Gastrocnemius medialis (tissue), 4 donors: ENCODE measurements around the gene KLHL7. TPM values are rescaled to one million over a fixed set of nuclear protein-coding genes. Genes with fewer than 3 reads are reported as not detected.
"Not testable (repeated sequence)": the region's sequence is repeated elsewhere in the genome, so short reads cannot be mapped to it uniquely, and the experiment has no call there.

Experiments used
- ATAC-seq, 2 donors: fragments of 150-250 bp; one replicate each; pipeline ENCODE4 v1.9.1; 2016
- DNase-seq, 2 donors: peaks; one replicate each; pipeline ENCODE4 v3.0.0-alpha.2; 2019
- H3K27ac ChIP-seq, 4 donors: fragments of 200-600 bp; sonication (generic); 1 replicate in 1 of 4; 2 replicates in 3 of 4; pipeline ENCODE4 v1.5.1; 2016 to 2018; ENCODE audit warnings: mild to moderate bottlenecking in 2 of 4, moderate library complexity in 1 of 4
- H3K27me3 ChIP-seq, 3 donors: fragments of 200-600 bp; sonication (generic) in 2 of 3; 1 replicate in 1 of 3; 2 replicates in 2 of 3; pipeline versions ENCODE4 v1.5.1 to v1.6.0; 2016 to 2019; ENCODE audit warnings: mild to moderate bottlenecking in 1 of 3, moderate library complexity in 1 of 3
- H3K36me3 ChIP-seq, 2 donors: fragments of 200-600 bp; sonication (generic) in 1 of 2; one replicate each; pipeline ENCODE4 v1.5.1; 2017 to 2018
- H3K4me1 ChIP-seq, 2 donors: fragments of 200-600 bp; sonication (generic) in 1 of 2; one replicate each; pipeline ENCODE4 v1.5.1; 2016 to 2017; ENCODE audit warnings: mild to moderate bottlenecking in 2 of 2
- H3K4me3 ChIP-seq, 4 donors: fragments of 200-600 bp; sonication (generic) in 3 of 4; 1 replicate in 1 of 4; 2 replicates in 3 of 4; pipeline ENCODE4 v1.5.1; 2016 to 2019; ENCODE audit warnings: mild to moderate bottlenecking in 2 of 4
- H3K9me3 ChIP-seq, 3 donors: fragments of 200-600 bp; sonication (generic) in 2 of 3; 1 replicate in 1 of 3; 2 replicates in 2 of 3; pipeline ENCODE4 v1.5.1; 2016 to 2019
- POLR2A ChIP-seq, 2 donors: fragments of 450-650 bp; IDR thresholded peaks; one replicate each; pipeline ENCODE4 v1.6.1; 2017; ENCODE audit warnings: antibody characterized with exemption in 2 of 2, mild to moderate bottlenecking in 2 of 2, moderate library complexity in 2 of 2
- in situ Hi-C, 4 donors: fragments of 200-750 bp; cut with MboI; loops; one replicate each; pipeline versions ENCODE4 v1.15.0 to v1.8.0; 2017; ENCODE audit warnings: low sequenced_read_pairs in 4 of 4
- intact Hi-C: fragments of 100-400 bp; cut with DNase I; formaldehyde crosslinking; loops from one replicate; pipeline ENCODE4 v1.15.1; 2023; ENCODE audit warnings: low total_unique reads
- total RNA-seq, 4 donors: library from RNA; depleted of rRNA; stranded (reverse); fragments of >200 nt; gene quantifications; one replicate each; pipeline versions ENCODE4 v1.1.0 to v1.2.3, GENCODE V29; 2016
- TF ChIP-seq, protein P1 (sequence below), 5 experiments: fragments of 450-650 bp in 3 of 5; fragments of 200-600 bp in 2 of 5; sonication (generic) in 2 of 5; IDR thresholded peaks in 4 of 5; conservative IDR thresholded peaks in 1 of 5; 1 replicate in 4 of 5; 2 replicates in 1 of 5; pipeline ENCODE4 v1.5.1; 2016 to 2019; ENCODE audit warnings: antibody characterized with exemption in 5 of 5, mild to moderate bottlenecking in 3 of 5, moderate library complexity in 3 of 5

Gene KLHL7
- total RNA-seq, 4 donors from 2014 or later, result 12.2 to 21.4 (median 14.9) TPM

DNA sequence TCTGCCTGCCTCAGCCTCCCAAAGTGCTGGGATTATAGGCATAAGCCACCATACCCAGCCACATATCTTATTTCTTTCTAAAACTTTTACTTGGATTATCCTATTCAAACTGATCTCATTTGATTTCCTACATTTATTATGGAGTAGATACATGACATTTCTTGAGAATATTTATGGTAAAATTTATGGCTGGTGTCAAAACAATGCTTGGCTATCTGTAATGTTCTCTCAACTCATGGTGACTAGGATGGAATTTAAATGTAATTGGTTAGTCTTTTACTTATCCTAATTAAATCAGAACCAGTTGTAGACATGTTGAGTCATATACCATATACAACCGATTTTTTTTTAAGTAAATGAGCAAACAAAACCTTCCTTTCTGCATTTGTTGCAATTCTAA is 80.4 kb downstream of the KLHL7 start:
- in situ Hi-C loops, result loop anchor here in 2 of 4 donors (10.0 kb wide), 2 partner anchors 79 to 81 kb away; partner anchors contain the start of gene KLHL7 (in 1 of the 2)
- intact Hi-C loops, result loop anchor here (10.0 kb wide), 1 partner anchor 349 kb away; the partner anchor contains the start of gene TRA2A
- TF ChIP-seq, protein P1, sequence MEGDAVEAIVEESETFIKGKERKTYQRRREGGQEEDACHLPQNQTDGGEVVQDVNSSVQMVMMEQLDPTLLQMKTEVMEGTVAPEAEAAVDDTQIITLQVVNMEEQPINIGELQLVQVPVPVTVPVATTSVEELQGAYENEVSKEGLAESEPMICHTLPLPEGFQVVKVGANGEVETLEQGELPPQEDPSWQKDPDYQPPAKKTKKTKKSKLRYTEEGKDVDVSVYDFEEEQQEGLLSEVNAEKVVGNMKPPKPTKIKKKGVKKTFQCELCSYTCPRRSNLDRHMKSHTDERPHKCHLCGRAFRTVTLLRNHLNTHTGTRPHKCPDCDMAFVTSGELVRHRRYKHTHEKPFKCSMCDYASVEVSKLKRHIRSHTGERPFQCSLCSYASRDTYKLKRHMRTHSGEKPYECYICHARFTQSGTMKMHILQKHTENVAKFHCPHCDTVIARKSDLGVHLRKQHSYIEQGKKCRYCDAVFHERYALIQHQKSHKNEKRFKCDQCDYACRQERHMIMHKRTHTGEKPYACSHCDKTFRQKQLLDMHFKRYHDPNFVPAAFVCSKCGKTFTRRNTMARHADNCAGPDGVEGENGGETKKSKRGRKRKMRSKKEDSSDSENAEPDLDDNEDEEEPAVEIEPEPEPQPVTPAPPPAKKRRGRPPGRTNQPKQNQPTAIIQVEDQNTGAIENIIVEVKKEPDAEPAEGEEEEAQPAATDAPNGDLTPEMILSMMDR (IDR thresholded peaks at IDR 0.05 in 4 of 5, conservative IDR thresholded peaks at IDR 0.05 in 1 of 5), result no peak
- no peak for TF ChIP-seq POLR2A (IDR thresholded peaks at IDR 0.05)

DNA sequence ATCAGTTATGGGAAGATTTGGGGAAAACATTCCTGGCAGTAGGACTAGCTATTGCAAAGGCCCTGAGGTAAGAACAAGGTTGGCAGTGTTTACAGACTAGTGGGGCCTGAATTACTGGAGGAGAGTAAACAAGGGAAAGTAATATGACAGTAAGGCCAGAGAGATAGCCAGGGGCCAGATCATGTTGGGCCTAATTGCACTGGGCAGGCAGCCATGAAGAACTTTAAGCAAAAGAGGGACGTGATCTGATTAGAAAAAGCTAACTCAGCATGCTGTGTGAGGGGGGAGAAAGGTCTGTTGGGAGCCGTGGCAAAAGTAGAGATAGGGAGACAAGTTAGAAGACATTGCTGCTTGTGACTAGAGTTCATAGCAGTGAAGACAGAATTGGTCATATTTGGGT is 85.4 kb downstream of the KLHL7 start:
- Histone ChIP-seq H3K27ac (no peak overlapping the region), H3K4me3 (no peak overlapping the region), H3K4me1 (peaks cover under 1% of the 10 kb centered on the region in 2 donors), H3K36me3 (peaks cover 0 to 59% of the 10 kb centered on the region in 2 donors), H3K9me3 (no peaks in the 10 kb centered on the region), H3K27me3 (no peaks in the 10 kb centered on the region)
- no peak for TF ChIP-seq POLR2A (IDR thresholded peaks at IDR 0.05)
- ATAC-seq, result no peak
- no peak for DNase-seq
- intact Hi-C loops, result no loop called here
- in situ Hi-C loops, result no loop called here

More for the DNA sequence above, 80.4 kb downstream of the KLHL7 start:
- Histone ChIP-seq H3K36me3 (peaks cover 0 to 40% of the 10 kb centered on the region in 2 donors), H3K4me3 (no peak overlapping the region), H3K27me3 (no peaks in the 10 kb centered on the region), H3K27ac (no peak overlapping the region), H3K9me3 (no peaks in the 10 kb centered on the region), H3K4me1 (peaks cover 22 to 24% of the 10 kb centered on the region in 2 donors)
- ATAC-seq (no peak), DNase-seq (no peak)

DNA sequence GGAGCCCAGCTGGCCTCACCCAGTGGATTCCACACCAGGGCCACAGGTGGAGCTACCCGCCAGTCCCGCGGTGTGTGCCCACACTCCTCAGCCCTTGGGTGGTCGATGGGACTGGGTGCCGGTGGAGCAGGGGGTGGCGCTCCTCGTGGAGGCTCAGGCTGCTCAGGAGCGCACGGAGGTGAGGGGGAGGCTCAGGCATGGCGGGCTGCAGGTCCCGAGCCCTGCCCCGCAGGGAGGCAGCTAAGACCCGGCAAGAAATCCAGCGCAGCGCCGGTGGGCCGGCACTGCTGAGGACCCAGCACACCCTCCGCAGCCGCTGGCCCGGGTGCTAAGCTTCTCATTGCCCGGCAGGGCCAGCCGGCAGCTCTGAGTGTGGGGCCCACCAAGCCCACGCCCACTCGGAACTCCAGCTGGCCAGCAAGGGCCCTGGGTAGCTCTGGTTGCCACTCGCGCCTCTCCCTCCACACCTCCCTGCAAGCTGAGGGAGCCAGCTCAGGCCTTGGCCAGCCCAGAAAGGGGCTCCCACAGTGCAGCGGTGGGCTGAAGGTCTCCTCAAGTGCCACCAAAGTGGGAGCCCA is 88.2 kb downstream of the KLHL7 start:
- H3K4me1 ChIP-seq, in situ Hi-C loops, intact Hi-C loops, H3K27ac ChIP-seq, H3K27me3 ChIP-seq, H3K4me3 ChIP-seq, DNase-seq, H3K9me3 ChIP-seq, ATAC-seq: not testable (repeated sequence)
- H3K36me3 ChIP-seq, result peaks cover 0 to 45% of the 10 kb centered on the region in 2 donors

DNA sequence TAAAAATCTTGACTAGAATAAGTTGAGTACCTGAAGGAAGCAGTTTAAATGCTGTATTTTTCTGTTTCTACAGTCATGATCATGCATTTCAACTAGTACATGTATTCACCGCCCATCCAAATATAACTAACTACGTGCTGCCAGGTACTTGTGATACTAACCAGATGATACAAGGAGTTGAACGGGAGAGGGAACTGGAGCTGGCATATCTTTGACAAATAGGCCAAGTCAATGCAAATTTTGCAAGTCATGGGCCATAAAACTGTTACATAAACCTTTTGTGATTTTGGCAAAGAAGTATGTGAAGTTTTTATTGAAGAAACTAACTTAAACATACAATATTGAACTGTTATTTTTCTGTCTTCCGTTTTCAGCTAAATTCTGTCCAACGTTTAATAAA is 90.7 kb downstream of the KLHL7 start:
- in situ Hi-C loops, result no loop called here

DNA sequence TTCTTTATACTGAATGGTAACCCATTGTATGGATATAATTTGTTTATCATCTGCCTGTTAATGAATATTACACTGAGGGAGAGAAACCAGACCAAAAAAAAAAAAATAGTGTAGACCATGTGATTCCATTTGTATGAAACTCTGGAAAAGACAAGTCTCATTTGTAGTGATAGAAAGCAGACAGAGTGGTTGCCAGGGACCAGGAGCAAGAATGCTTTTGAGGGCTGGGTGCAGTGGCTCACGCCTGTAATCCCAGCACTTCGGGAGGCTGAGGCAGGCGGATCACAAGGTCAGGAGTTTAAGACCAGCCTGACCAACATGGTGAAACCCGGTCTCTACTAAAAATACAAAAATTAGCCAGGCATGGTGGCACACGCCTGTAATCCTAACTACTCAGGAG is 92.2 kb downstream of the KLHL7 start:
- H3K4me1 ChIP-seq, H3K27ac ChIP-seq, H3K9me3 ChIP-seq, DNase-seq, in situ Hi-C loops, intact Hi-C loops, ATAC-seq, H3K4me3 ChIP-seq, H3K27me3 ChIP-seq: not testable (repeated sequence)
- H3K36me3 ChIP-seq, result peaks cover 5 to 63% of the 10 kb centered on the region in 2 donors

More for the DNA sequence above, 90.7 kb downstream of the KLHL7 start:
- Histone ChIP-seq H3K4me3 (no peak overlapping the region), H3K9me3 (no peaks in the 10 kb centered on the region), H3K27me3 (no peaks in the 10 kb centered on the region), H3K4me1 (peaks cover 0 to 9% of the 10 kb centered on the region in 2 donors), H3K27ac (no peak overlapping the region), H3K36me3 (peaks cover 5 to 62% of the 10 kb centered on the region in 2 donors)
- no peak for DNase-seq
- intact Hi-C loops, result no loop called here
- peak in 1 of 2 donors; percentile 53 for ATAC-seq
- no peak for TF ChIP-seq POLR2A (IDR thresholded peaks at IDR 0.05)
- TF ChIP-seq, protein P1 (IDR thresholded peaks at IDR 0.05 in 4 of 5, conservative IDR thresholded peaks at IDR 0.05 in 1 of 5), result no peak

DNA sequence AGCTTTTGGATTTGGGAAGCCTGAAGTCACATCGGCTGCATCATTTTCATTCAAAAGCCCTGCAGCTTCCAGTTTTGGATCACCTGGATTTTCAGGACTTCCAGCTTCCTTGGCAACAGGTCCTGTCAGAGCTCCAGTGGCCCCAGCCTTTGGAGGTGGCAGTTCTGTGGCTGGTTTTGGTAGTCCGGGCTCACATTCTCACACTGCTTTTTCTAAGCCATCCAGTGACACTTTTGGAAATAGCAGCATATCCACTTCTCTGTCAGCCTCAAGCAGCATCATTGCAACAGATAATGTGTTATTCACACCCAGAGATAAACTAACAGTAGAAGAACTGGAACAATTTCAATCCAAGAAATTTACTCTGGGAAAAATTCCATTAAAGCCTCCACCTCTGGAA is 94.7 kb downstream of the KLHL7 start:
- ATAC-seq, result no peak
- in situ Hi-C loops (no loop called here), intact Hi-C loops (no loop called here)
- DNase-seq, result no peak
- no peak overlapping the region for H3K27ac ChIP-seq
- no peak for TF ChIP-seq POLR2A (IDR thresholded peaks at IDR 0.05)
- no peaks in the 10 kb centered on the region for H3K27me3 ChIP-seq
- H3K9me3 ChIP-seq, result no peaks in the 10 kb centered on the region
- no peak overlapping the region for H3K4me3 ChIP-seq
- peaks cover 0 to 9% of the 10 kb centered on the region in 2 donors for H3K4me1 ChIP-seq
- H3K36me3 ChIP-seq, result peaks cover 5 to 40% of the 10 kb centered on the region in 2 donors
